ENCODE results near the gene EEF1B2. TPM values are rescaled to one million over a fixed set of nuclear protein-coding genes. Genes with fewer than 3 reads are reported as not detected.

The EEF1B2 gene
- total and polyA plus RNA-seq, 2 of the 8 experiments (the other 6 are each of a cell fraction or from before 2014, with no cell fraction given): 504 to 679 TPM

- WGBS, 2 experiments (ENCODE audit: extremely low coverage in 1 of 2, insufficient coverage in 1 of 2, insufficient read length in 1 of 2, insufficient replicate concordance in 2 of 2, low coverage in 1 of 2, low lambda C conversion rate in 2 of 2, missing lambda C conversion rate in 1 of 2): 97% methylated on average over 21 of the region's 21 CpGs; no CpG with 5 or more reads in 1 of the 2 experiments
- no peak overlapping the region for H2AK5ac ChIP-seq (ENCODE audit: low read depth, low read length)
Observed at GRCh38 chr2:206116278-206116677, 43.4 kb upstream of the EEF1B2 start.

More at GRCh38 chr2:206116278-206116677, 43.4 kb upstream of the EEF1B2 start:
- no peak overlapping the region for H2BK120ac ChIP-seq (replicated peaks; ENCODE audit: low read depth, low read length)
- no peak overlapping the region for H3K4me2 ChIP-seq (ENCODE audit: insufficient read depth in 1 of 2, low read depth in 2 of 2, low read length in 2 of 2)
- no peak overlapping the region for H2BK15ac ChIP-seq (ENCODE audit: low read length)
- H3K4me3 ChIP-seq (ENCODE audit: extremely low read depth in 1 of 4, insufficient read depth in 2 of 4, low read depth in 3 of 4, low read length in 4 of 4): no peak overlapping the region
- no peak overlapping the region for H2BK12ac ChIP-seq (ENCODE audit: low read depth, low read length)
- H3K9ac ChIP-seq (replicated peaks in 1 of 4; ENCODE audit: extremely low read depth in 1 of 4, low read depth in 3 of 4, low read length in 3 of 4): no peak overlapping the region
- peak in 1 of 2 experiments; percentile 38 for DNase-seq (ENCODE audit: low read depth in 1 of 2, low spot score in 2 of 2)
- H3K27ac ChIP-seq (ENCODE audit: low read depth, low read length): no peak overlapping the region
- no peak overlapping the region for H3K14ac ChIP-seq (ENCODE audit: insufficient read length)
- H3K4me1 ChIP-seq (replicated peaks in 1 of 4; ENCODE audit: control insufficient read depth in 3 of 4, insufficient read depth in 4 of 4, low read length in 3 of 4): no peaks in the 10 kb centered on the region
- no peak overlapping the region for H3K56ac ChIP-seq (replicated peaks; ENCODE audit: insufficient read length, low read depth, low read length)
- H3K79me2 ChIP-seq (ENCODE audit: control insufficient read depth in 1 of 2, insufficient read depth in 2 of 2, low read length in 2 of 2): no peaks in the 10 kb centered on the region
- no peak overlapping the region; the same call in 1 of the 2 replicates for H4K8ac ChIP-seq (ENCODE audit: extremely low read depth, insufficient read depth, low read length)
- H3K23me2 ChIP-seq (ENCODE audit: low read depth, low read length): no peaks in the 10 kb centered on the region
- CTCF ChIA-PET (ENCODE audit: partially characterized antibody): interaction anchor here (1.2 kb wide), 1 partner anchor 11 kb away, joined by 7 read pairs; no protein-coding TSS in a partner anchor
- no peaks in the 10 kb centered on the region for H3K27me3 ChIP-seq (replicated peaks in 1 of 4; ENCODE audit: control insufficient read depth in 3 of 4, extremely low read depth in 1 of 4, insufficient read depth in 3 of 4, low read length in 3 of 4)
- no peak overlapping the region for H2AFZ ChIP-seq (ENCODE audit: low read length)
- no peak overlapping the region for H3K23ac ChIP-seq (ENCODE audit: insufficient read length)
- H3K79me1 ChIP-seq (ENCODE audit: low read depth, low read length): no peaks in the 10 kb centered on the region; the same call in 1 of the 2 replicates
- POLR2A ChIA-PET (ENCODE audit: partially characterized antibody): interaction anchor here (1.5 to 1.9 kb wide), 2 partner anchors 11 to 22 kb away, joined by 5 to 6 read pairs; no protein-coding TSS in a partner anchor
- peaks cover 0 to 17% (median 15%) of the 10 kb centered on the region in 4 experiments; a peak in 6 of 8 replicates for H3K36me3 ChIP-seq (ENCODE audit: control insufficient read depth in 2 of 4, insufficient read depth in 4 of 4, low read length in 3 of 4)
- H2BK5ac ChIP-seq (ENCODE audit: low read depth, low read length): no peak overlapping the region
- H3K9me3 ChIP-seq (ENCODE audit: insufficient read depth in 2 of 2, low read depth in 1 of 2, low read length in 1 of 2): no peaks in the 10 kb centered on the region
- no peak overlapping the region for H2BK20ac ChIP-seq (ENCODE audit: low read length)
- no peak for FAIRE-seq
- H4K5ac ChIP-seq (ENCODE audit: insufficient read length, low read depth, low read length): no peak overlapping the region
- H4K91ac ChIP-seq (replicated peaks; ENCODE audit: insufficient read length, low read length): no peak overlapping the region
- H3K18ac ChIP-seq (ENCODE audit: extremely low read depth, low read length): no peak overlapping the region
- H3K4ac ChIP-seq (replicated peaks; ENCODE audit: insufficient read length, low read depth, low read length): no peak overlapping the region
- H4K20me1 ChIP-seq (replicated peaks in 1 of 2; ENCODE audit: control insufficient read depth in 1 of 2, insufficient read depth in 2 of 2, low read length in 2 of 2): no peaks in the 10 kb centered on the region

Data from H1 (cell line).